ENCODE data around the gene SMYD3.

Gene SMYD3

DNA sequence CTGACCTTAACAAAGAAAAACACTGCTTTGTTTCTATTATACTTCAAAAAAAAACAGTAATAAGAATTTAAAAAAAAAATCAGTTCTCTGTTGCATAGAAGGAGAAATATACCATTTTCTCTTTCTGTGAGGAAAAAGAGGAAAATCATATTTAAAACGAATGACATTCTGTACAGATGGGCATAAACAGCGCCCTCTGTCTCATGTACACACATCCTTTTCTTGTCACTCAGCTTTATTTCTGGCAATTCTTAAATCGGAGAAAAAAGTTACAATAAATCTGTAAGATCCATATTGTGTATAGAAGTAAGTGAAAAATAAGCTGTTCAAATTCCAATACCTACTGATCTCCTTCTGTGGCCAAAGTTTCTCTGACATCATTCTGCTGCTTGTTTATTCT lies 245.4 kb downstream of the SMYD3 start:
- TF ChIP-seq TARDBP (IDR thresholded peaks at IDR 0.05) (no peak), BHLHE40 (IDR thresholded peaks at IDR 0.05; ENCODE audit: borderline replicate concordance) (no peak), HDGF (IDR thresholded peaks at IDR 0.05; ENCODE audit: borderline replicate concordance) (no peak), L3MBTL2 (conservative IDR thresholded peaks at IDR 0.05) (no peak), CTBP1 (IDR thresholded peaks at IDR 0.05; ENCODE audit: borderline replicate concordance) (no peak), FOXA1 (IDR thresholded peaks at IDR 0.05) (no peak), ELF4 (IDR thresholded peaks at IDR 0.05) (no peak), FOXK2 (IDR thresholded peaks at IDR 0.05) (no peak), SP1 (IDR thresholded peaks at IDR 0.05) (no peak), ZNF384 (IDR thresholded peaks at IDR 0.05) (no peak), SUZ12 (IDR thresholded peaks at IDR 0.05) (no peak), FOXM1 (IDR thresholded peaks at IDR 0.05; ENCODE audit: borderline replicate concordance) (no peak), LEF1 (IDR thresholded peaks at IDR 0.05; ENCODE audit: borderline replicate concordance) (no peak)
- TF ChIP-seq, protein P1, sequence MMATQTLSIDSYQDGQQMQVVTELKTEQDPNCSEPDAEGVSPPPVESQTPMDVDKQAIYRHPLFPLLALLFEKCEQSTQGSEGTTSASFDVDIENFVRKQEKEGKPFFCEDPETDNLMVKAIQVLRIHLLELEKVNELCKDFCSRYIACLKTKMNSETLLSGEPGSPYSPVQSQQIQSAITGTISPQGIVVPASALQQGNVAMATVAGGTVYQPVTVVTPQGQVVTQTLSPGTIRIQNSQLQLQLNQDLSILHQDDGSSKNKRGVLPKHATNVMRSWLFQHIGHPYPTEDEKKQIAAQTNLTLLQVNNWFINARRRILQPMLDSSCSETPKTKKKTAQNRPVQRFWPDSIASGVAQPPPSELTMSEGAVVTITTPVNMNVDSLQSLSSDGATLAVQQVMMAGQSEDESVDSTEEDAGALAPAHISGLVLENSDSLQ (IDR thresholded peaks at IDR 0.05): no peak
- POLR2A ChIA-PET: no interaction called here
- DNase-seq (ENCODE audit: extremely low spot score): no peak
- CTCF ChIA-PET: interaction anchor here (0.7 kb wide), 1 partner anchor 196 kb away, joined by 3 read pairs; no protein-coding TSS in a partner anchor

DNA sequence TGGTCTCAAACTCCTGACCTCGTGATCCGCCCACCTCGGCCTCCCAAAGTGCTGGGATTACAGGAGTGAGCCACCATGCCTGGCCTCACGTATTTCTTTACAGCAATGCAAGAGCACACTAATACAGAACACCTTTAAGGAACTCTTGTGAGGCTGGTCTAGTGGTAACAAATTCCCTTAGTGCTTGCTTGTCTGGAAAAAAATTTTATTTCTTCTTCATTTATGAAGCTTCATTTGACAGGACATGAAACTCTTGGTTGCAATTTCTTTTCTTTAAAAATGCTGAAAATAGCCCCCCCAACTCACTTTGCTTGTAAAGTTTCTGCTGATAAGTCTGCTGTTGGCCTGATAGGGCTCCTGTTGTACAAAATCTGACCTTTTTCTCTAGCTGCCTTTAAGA lies 248.8 kb downstream of the SMYD3 start:
- CTCF ChIA-PET: no interaction called here
- no peak for TF ChIP-seq NFRKB (IDR thresholded peaks at IDR 0.05)
- DNase-seq (ENCODE audit: extremely low spot score): no peak
- POLR2A ChIA-PET: no interaction called here

DNA sequence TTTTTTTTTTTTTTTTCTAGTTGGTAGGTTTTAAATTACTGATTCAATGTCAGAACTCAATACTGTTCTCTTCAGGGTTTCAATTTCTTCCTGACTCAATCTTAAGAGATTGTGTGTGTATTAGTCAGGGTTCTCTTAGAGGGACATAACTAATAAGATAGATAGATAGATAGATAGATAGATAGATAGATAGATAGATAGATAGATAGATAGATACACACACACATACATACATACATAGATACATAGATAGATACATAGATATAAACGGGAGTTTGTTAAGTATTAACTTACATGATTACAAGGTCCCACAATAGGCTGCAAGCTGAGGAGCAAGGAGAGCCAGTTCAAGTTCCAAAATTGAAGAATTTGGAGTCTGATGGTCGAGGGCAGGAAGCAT lies 251.3 kb downstream of the SMYD3 start:
- no peak for DNase-seq (ENCODE audit: extremely low spot score)
- ChIA-PET POLR2A (no interaction called here), CTCF (no interaction called here)
- TF ChIP-seq SP1 (IDR thresholded peaks at IDR 0.05): no peak
- TF ChIP-seq ZNF384 (IDR thresholded peaks at IDR 0.05): no peak
- no peak for TF ChIP-seq FOXK2 (IDR thresholded peaks at IDR 0.05)
- no peak for TF ChIP-seq SUZ12 (IDR thresholded peaks at IDR 0.05)
- TF ChIP-seq, protein P1 (IDR thresholded peaks at IDR 0.05): no peak
- no peak for TF ChIP-seq FOXM1 (IDR thresholded peaks at IDR 0.05; ENCODE audit: borderline replicate concordance)
- TF ChIP-seq ELF4 (IDR thresholded peaks at IDR 0.05): no peak
- no peak for TF ChIP-seq L3MBTL2 (conservative IDR thresholded peaks at IDR 0.05)
- TF ChIP-seq ARNT (IDR thresholded peaks at IDR 0.05): no peak
- TF ChIP-seq BHLHE40 (IDR thresholded peaks at IDR 0.05; ENCODE audit: borderline replicate concordance): no peak
- no peak for TF ChIP-seq TARDBP (IDR thresholded peaks at IDR 0.05)
- no peak for TF ChIP-seq CTBP1 (IDR thresholded peaks at IDR 0.05; ENCODE audit: borderline replicate concordance)
- no peak for TF ChIP-seq NFRKB (IDR thresholded peaks at IDR 0.05)
- TF ChIP-seq FOXA1 (IDR thresholded peaks at IDR 0.05): no peak
- no peak for TF ChIP-seq HDGF (IDR thresholded peaks at IDR 0.05; ENCODE audit: borderline replicate concordance)
- TF ChIP-seq LEF1 (IDR thresholded peaks at IDR 0.05; ENCODE audit: borderline replicate concordance): no peak

DNA sequence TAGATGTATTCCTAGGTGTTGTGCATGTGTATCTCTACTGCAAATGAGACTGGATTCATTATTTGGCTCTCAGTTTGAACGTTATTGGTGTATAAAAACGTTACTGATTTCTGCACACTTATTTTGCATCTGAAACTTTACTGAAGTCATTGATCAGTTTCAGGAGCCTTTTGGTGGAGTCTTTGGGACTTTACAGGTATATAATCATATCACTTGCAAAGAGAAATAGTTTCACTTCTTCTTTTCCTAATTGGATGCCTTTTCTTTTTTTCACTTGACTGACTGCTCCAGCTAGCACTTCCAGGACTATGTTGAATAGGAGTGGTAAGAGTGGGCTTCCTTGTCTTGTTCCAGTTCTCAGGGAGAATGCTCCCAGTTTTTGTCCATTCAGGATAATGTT lies 252.2 kb downstream of the SMYD3 start:
- ChIA-PET CTCF (no interaction called here), POLR2A (no interaction called here)
- no peak for DNase-seq (ENCODE audit: extremely low spot score)
- TF ChIP-seq NFRKB (IDR thresholded peaks at IDR 0.05): no peak
- TF ChIP-seq L3MBTL2 (conservative IDR thresholded peaks at IDR 0.05): no peak
- no peak for TF ChIP-seq ARNT (IDR thresholded peaks at IDR 0.05)
- no peak for TF ChIP-seq TARDBP (IDR thresholded peaks at IDR 0.05)
- TF ChIP-seq CTBP1 (IDR thresholded peaks at IDR 0.05; ENCODE audit: borderline replicate concordance): no peak
- TF ChIP-seq FOXK2 (IDR thresholded peaks at IDR 0.05): no peak
- no peak for TF ChIP-seq LEF1 (IDR thresholded peaks at IDR 0.05; ENCODE audit: borderline replicate concordance)
- no peak for TF ChIP-seq SUZ12 (IDR thresholded peaks at IDR 0.05)
- no peak for TF ChIP-seq FOXM1 (IDR thresholded peaks at IDR 0.05; ENCODE audit: borderline replicate concordance)
- TF ChIP-seq FOXA1 (IDR thresholded peaks at IDR 0.05): no peak
- TF ChIP-seq HDGF (IDR thresholded peaks at IDR 0.05; ENCODE audit: borderline replicate concordance): no peak
- TF ChIP-seq BHLHE40 (IDR thresholded peaks at IDR 0.05; ENCODE audit: borderline replicate concordance): no peak

DNA sequence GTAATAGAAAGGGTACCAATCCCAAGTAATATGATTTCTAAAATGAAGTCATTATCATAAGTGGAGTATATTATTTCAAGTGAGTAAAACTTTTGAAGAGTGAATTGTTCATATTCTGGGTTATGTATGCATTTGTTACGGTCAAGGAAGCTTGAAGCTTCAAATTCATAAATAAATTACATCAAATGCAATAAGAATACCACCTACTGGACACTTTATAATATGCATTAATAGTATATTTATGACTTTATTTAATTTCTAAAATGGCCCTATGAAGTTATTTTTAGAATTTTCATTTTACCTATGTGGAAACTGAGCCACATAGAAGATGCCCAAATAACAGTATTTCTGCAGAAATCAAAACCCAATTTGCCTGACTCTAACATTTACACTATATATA lies 260.6 kb downstream of the SMYD3 start:
- POLR2A ChIA-PET: no interaction called here
- CTCF ChIA-PET: no interaction called here
- TF ChIP-seq FOXA1 (IDR thresholded peaks at IDR 0.05): no peak
- TF ChIP-seq LEF1 (IDR thresholded peaks at IDR 0.05; ENCODE audit: borderline replicate concordance): no peak
- TF ChIP-seq SUZ12 (IDR thresholded peaks at IDR 0.05): no peak
- no peak for TF ChIP-seq NFRKB (IDR thresholded peaks at IDR 0.05)
- no peak for TF ChIP-seq ELF4 (IDR thresholded peaks at IDR 0.05)
- no peak for TF ChIP-seq ZNF384 (IDR thresholded peaks at IDR 0.05)
- TF ChIP-seq TARDBP (IDR thresholded peaks at IDR 0.05): no peak
- TF ChIP-seq ARNT (IDR thresholded peaks at IDR 0.05): no peak
- TF ChIP-seq FOXM1 (IDR thresholded peaks at IDR 0.05; ENCODE audit: borderline replicate concordance): no peak
- TF ChIP-seq HDGF (IDR thresholded peaks at IDR 0.05; ENCODE audit: borderline replicate concordance): no peak
- no peak for TF ChIP-seq FOXK2 (IDR thresholded peaks at IDR 0.05)
- no peak for TF ChIP-seq L3MBTL2 (conservative IDR thresholded peaks at IDR 0.05)
- no peak for TF ChIP-seq CTBP1 (IDR thresholded peaks at IDR 0.05; ENCODE audit: borderline replicate concordance)
- TF ChIP-seq, protein P1 (IDR thresholded peaks at IDR 0.05): no peak
- no peak for DNase-seq (ENCODE audit: extremely low spot score)

DNA sequence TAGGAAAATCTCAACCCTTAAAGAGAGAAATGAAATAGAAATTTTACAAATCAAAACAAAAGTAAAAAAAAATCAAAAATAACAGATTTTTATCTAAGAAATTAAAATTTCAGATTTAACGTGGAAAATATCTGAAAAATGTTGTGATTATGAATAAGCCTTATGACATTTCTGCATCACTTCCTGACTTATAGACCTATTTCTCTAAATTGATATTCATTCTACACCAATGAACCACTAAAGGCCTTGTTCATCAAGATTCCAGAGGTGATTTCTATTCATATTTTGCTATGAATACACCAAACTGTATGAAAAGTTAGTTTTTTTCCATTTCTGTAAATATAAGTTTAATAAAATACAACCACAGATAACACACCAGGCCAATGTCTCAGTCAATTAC lies 261.5 kb downstream of the SMYD3 start:
- TF ChIP-seq SP1 (IDR thresholded peaks at IDR 0.05): no peak
- TF ChIP-seq ZNF384 (IDR thresholded peaks at IDR 0.05): no peak
- no peak for TF ChIP-seq TARDBP (IDR thresholded peaks at IDR 0.05)
- no peak for TF ChIP-seq CTBP1 (IDR thresholded peaks at IDR 0.05; ENCODE audit: borderline replicate concordance)
- TF ChIP-seq FOXK2 (IDR thresholded peaks at IDR 0.05): no peak
- TF ChIP-seq ELF4 (IDR thresholded peaks at IDR 0.05): no peak
- CTCF ChIA-PET: no interaction called here
- DNase-seq (ENCODE audit: extremely low spot score): no peak
- POLR2A ChIA-PET: no interaction called here

Data from HEK293T (cell line).